Cerebellar nuclear complex (tissue), 1 donor: ENCODE data around the gene CAD.

Experiments used
- DNase-seq, 2 experiments: peaks; one replicate each; lab custom pipeline; 2025; lab: John Stamatoyannopoulos, UW

The CAD gene

DNA sequence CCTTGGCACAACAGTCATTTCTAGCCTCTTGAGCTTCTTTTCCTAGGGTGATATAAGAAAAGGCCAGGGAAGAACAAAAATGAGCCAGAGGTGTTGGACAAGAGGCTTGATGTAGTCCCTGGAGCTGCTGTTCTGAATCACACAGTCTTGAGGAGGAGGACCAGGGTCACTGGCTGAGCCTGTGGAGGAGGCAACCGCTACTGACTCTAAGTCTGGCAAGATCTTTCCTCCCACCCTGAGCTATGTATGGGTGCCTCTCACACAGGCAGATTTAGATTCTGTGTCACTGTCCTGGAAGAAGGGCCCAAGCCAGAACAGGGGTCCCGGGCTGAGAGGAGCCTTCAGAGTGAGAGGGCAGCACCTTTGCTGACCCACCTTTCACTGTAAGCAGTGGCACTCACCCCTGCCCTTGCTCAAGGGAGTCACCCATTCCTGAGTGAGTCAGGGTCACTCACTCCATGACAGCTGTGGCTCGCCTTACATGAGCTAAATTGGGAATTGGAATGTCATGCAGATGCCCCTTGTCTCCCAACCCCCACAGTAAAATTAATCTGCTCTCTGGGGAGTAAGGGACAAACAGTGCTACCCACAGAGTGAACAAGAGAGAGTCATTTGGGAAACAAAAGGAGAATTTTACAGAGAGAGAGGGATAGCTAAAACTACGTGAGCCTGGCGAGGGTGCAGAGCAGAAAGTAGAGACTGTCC lies 64.8 kb downstream of the CAD start, which contains the start of gene TRIM54:
TRIM54 (plus strand) TSS at position 575 of the 705 bp plus-strand sequence. CDS start 303 bp downstream, outside the sequence.
- DNase-seq: no peak

DNA sequence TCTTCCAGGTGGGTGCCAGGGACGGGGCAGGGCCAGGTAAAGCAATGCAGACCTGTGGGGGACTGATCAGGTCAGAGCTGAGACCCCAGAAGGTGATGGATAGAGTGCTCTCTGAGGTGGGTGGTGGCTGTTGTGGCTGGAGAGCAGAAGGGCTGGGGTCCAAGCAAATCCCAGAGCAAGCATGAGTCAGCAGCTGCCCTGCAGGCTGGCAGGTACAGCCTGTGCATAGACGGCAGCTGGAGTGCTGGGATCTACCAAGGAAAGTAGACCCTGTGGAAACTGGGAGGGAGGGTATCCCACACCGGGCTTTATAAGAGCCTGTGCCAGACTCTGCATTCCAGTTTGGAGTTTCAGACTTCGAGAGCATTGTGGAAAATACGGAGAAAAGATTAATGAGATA lies 65.7 kb downstream of the CAD start:
- no peak for DNase-seq

DNA sequence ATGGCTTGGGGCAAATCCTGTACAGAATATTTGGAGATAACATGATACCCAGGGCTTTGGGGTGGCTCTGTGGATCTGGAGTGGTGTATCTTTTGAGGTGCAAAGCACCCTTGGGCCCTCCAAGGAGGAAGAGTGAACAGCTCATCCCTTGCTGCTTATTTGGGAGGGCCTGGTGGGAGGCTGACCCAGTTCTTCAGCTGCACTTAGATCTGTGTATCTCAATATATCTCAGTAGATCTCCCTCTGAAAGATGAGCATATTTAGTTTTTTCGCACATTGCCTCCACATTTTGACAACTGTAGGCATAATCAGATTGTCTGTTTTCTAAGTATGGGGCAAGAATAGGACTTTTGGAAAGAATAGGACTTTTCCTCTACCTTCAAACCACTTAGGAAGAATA lies 67.8 kb downstream of the CAD start:
- no peak for DNase-seq

DNA sequence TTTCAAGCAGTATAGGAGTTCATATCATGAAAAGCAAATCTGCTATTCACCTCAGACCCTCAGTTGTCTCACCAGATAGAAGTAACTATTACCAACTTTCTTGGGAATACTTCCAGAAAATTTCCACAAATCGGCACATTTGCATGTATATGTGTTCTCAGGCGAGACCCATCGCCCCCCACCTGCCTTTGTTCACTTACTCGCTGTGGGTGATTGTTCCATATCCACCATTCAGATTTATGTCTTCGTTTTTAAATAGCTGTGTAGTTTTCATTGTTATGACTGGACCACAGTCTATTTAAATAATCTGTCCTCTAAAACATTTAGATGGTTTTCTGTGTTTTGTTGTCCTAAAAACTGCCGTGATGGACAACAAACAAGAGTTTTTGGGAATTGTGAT lies 68.3 kb downstream of the CAD start:
- no peak for DNase-seq

DNA sequence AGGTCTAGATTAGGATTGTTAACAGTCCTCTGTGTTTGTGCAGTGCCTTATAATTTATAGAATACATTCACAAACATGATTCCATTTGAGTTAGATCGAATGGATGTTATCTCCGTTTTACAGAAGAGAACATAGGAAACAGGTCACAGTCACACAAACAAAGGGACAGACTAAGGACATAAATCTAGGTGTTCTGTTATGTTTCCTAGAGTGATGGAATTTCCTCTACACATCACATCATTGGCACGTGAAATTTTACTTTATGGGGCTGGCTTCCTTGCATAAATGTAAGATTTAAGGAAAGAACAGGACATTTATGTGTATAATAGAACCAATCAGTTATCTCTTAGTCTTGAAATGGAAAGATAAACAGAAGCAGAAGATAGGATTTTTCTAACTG lies 71.4 kb downstream of the CAD start:
- DNase-seq: no peak

DNA sequence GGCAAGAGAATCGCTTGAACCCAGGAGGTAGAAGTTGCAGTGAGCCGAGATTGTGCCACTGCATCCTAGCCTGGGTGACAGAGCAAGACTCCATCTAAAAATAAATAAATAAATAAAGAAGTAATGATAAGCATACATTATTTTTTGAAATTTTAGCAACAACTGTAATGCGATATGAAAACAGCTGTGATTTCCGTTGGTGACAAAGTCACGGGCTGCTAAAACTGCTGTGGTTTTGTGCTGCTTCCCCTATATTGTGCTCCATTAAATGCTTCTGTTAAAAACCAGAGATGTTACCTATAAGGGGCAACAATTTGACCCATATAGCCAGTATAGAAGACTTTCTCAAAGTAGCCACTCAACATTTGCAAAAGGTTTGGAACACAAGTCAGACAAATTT lies 73.4 kb downstream of the CAD start:
- DNase-seq: no peak

DNA sequence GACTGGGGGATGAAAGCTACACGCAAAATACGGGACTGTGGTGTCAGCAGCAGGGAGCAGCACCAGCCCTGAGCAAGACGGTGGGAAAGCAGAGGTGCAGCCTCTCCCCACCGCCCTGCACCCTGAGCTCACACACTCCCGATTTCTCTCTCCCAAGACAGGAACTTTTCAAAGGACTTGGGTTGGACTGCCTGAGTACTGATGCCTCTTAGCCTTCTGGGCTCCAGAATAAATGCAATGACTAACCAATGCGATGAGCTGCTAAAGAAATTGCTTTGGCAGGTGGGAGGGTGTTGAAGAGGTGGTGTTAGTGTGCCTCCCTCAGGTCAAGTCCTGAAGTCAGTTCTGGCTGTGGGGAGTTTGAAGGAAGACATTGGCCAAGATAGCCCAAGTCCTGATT lies 74.7 kb downstream of the CAD start:
- no peak for DNase-seq
